B cell (primary cell): ENCODE measurements around the gene POMT2.

Source experiments
- EZH2 ChIP-seq: IDR thresholded peaks from 2 replicates; pipeline ENCODE4 v1.6.1; 2012; ENCODE audit warnings: borderline replicate concordance, low read depth, mild to moderate bottlenecking, moderate library complexity, low read length; ENCODE audit not compliant: insufficient read depth, poor library complexity, severe bottlenecking
- TF ChIP-seq, protein P1 (sequence below): fragments of 200-600 bp; IDR thresholded peaks from one replicate; pipeline ENCODE4 v1.8.0; 2022; ENCODE audit warnings: antibody characterized with exemption, mild to moderate bottlenecking

DNA sequence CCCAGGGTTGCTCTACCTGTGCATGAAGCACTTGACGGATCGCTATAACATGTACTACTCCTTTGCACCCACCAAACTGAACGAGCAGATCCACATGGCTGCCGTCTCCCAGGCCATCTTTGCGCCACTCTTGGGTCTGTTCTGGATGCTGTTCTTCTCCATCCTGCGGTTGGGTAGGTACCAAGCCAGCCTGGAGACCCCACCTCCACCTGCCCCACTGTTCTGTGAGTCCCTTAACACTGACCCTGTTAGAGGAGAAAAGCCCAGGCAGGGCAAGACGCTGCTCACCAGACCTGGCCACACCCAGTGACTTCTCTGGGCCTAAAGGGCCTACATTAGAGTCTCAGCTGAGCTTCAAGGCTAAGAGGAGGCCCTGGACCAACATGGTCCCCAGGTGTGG is 71.4 kb downstream of the POMT2 start:
- TF ChIP-seq, protein P1, sequence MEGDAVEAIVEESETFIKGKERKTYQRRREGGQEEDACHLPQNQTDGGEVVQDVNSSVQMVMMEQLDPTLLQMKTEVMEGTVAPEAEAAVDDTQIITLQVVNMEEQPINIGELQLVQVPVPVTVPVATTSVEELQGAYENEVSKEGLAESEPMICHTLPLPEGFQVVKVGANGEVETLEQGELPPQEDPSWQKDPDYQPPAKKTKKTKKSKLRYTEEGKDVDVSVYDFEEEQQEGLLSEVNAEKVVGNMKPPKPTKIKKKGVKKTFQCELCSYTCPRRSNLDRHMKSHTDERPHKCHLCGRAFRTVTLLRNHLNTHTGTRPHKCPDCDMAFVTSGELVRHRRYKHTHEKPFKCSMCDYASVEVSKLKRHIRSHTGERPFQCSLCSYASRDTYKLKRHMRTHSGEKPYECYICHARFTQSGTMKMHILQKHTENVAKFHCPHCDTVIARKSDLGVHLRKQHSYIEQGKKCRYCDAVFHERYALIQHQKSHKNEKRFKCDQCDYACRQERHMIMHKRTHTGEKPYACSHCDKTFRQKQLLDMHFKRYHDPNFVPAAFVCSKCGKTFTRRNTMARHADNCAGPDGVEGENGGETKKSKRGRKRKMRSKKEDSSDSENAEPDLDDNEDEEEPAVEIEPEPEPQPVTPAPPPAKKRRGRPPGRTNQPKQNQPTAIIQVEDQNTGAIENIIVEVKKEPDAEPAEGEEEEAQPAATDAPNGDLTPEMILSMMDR = no peak
- TF ChIP-seq EZH2 = no peak
